Right atrium auricular region (tissue), 2 donors: Measurements from ENCODE around the gene NOP16. TPM values are rescaled to one million over a fixed set of nuclear protein-coding genes. Genes with fewer than 3 reads are reported as not detected.

ENCODE experiments used
- DNase-seq: peaks from one replicate; pipeline ENCODE4 v3.0.0-alpha.2; 2019; ENCODE audit warnings: low spot score
- H3K27ac ChIP-seq, 2 donors: fragments of 200-600 bp; sonication (generic); 1 replicate in 1 of 2; 2 replicates in 1 of 2; pipeline ENCODE4 v1.5.1; 2016 to 2019
- H3K27me3 ChIP-seq, 2 donors: fragments of 200-600 bp; sonication (generic); one replicate each; pipeline versions ENCODE4 v1.5.1 to v1.6.0; 2017 to 2019
- H3K36me3 ChIP-seq: fragments of 200-600 bp; sonication (generic); one replicate; pipeline ENCODE4 v1.5.1; 2016
- H3K4me1 ChIP-seq, 2 donors: fragments of 200-600 bp; sonication (generic); one replicate each; pipeline versions ENCODE4 v1.5.1 to v1.6.0; 2017 to 2019
- H3K4me3 ChIP-seq, 2 donors: fragments of 200-600 bp; sonication (generic); 1 replicate in 1 of 2; 2 replicates in 1 of 2; pipeline ENCODE4 v1.5.1; 2017 to 2019; ENCODE audit warnings: mild to moderate bottlenecking in 1 of 2, moderate library complexity in 1 of 2
- H3K9me3 ChIP-seq, 2 donors: fragments of 200-600 bp; sonication (generic); one replicate each; pipeline ENCODE4 v1.5.1; 2019
- total RNA-seq, 2 donors: library from RNA; depleted of rRNA; stranded (reverse); fragments of >200 nt; gene quantifications; one replicate each; pipeline ENCODE4 v1.1.0, GENCODE V29; 2016
- TF ChIP-seq, protein P1 (sequence below), 2 donors: fragments of 200-600 bp; sonication (generic); IDR thresholded peaks; one replicate each; pipeline ENCODE4 v1.5.1; 2019; ENCODE audit warnings: antibody characterized with exemption in 2 of 2

NOP16 gene
- total RNA-seq, 2 donors from 2014 or later: 11.8 to 16.0 TPM

GRCh38 chr5:176413709-176414191 is 25.4 kb upstream of the NOP16 start:
- no peaks in the 10 kb centered on the region for H3K9me3 ChIP-seq
- H3K4me1 ChIP-seq: peaks cover 0 to 52% of the 10 kb centered on the region in 2 donors
- TF ChIP-seq, protein P1, sequence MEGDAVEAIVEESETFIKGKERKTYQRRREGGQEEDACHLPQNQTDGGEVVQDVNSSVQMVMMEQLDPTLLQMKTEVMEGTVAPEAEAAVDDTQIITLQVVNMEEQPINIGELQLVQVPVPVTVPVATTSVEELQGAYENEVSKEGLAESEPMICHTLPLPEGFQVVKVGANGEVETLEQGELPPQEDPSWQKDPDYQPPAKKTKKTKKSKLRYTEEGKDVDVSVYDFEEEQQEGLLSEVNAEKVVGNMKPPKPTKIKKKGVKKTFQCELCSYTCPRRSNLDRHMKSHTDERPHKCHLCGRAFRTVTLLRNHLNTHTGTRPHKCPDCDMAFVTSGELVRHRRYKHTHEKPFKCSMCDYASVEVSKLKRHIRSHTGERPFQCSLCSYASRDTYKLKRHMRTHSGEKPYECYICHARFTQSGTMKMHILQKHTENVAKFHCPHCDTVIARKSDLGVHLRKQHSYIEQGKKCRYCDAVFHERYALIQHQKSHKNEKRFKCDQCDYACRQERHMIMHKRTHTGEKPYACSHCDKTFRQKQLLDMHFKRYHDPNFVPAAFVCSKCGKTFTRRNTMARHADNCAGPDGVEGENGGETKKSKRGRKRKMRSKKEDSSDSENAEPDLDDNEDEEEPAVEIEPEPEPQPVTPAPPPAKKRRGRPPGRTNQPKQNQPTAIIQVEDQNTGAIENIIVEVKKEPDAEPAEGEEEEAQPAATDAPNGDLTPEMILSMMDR (IDR thresholded peaks at IDR 0.05): no peak
- DNase-seq: no peak
- no peak overlapping the region for H3K4me3 ChIP-seq
- no peaks in the 10 kb centered on the region for H3K27me3 ChIP-seq
- H3K27ac ChIP-seq: peak overlapping the region; percentile 50 to 74
- peaks cover 15% of the 10 kb centered on the region for H3K36me3 ChIP-seq

GRCh38 chr5:176413255-176413565 is 24.8 kb upstream of the NOP16 start:
- TF ChIP-seq, protein P1 (IDR thresholded peaks at IDR 0.05): no peak
- Histone ChIP-seq H3K36me3 (peaks cover 15% of the 10 kb centered on the region), H3K27me3 (no peaks in the 10 kb centered on the region), H3K4me1 (peaks cover 0 to 57% of the 10 kb centered on the region in 2 donors), H3K4me3 (no peak overlapping the region), H3K9me3 (no peaks in the 10 kb centered on the region), H3K27ac (peak overlapping the region; percentile 50 to 74)
- peak; percentile 80 for DNase-seq

DNA sequence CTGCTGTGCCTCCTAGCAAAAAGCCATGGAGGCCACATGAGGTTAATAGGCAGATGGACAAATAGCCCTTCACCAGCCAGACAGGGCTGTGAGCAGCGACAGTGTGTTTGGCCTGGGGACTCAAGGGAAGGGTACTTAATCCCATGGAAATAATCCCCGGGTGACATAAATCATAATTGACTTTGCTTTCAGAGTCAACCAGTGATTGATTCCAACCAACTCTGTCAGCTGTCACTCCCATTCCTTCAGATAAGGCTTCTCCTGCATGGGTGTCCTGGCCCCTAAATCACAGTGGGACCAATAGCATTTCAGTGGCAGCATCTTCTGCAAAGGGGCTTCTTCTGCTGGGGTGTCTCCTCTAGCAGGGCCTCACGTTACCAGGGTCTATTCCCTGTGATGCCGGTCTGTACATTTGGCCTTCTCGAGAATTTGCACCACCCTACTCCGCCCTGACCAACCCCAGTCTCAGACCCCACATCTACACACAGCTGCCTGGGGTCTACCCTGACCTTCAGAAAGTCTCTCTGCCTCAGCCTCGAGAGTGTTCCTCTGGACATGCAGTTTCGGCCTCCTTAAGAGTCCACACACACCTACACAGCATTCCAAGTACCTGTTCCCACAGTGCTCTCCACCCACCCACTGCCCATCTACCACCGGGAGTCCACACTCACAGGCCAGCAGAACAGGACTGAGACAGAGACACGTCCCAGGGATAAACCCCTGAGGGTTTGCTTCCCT is 24.3 kb upstream of the NOP16 start:
- H3K36me3 ChIP-seq: peaks cover 17% of the 10 kb centered on the region
- peak overlapping the region; percentile 50 to 74 for H3K27ac ChIP-seq
- no peaks in the 10 kb centered on the region for H3K27me3 ChIP-seq
- no peaks in the 10 kb centered on the region for H3K9me3 ChIP-seq
- H3K4me3 ChIP-seq: no peak overlapping the region
- peaks cover 0 to 62% of the 10 kb centered on the region in 2 donors for H3K4me1 ChIP-seq
- TF ChIP-seq, protein P1 (IDR thresholded peaks at IDR 0.05): no peak
- no peak for DNase-seq

- Histone ChIP-seq H3K27ac (no peak overlapping the region), H3K4me1 (peaks cover 0 to 64% of the 10 kb centered on the region in 2 donors), H3K9me3 (no peaks in the 10 kb centered on the region), H3K4me3 (no peak overlapping the region), H3K27me3 (no peaks in the 10 kb centered on the region), H3K36me3 (peaks cover 34% of the 10 kb centered on the region)
- TF ChIP-seq, protein P1 (IDR thresholded peaks at IDR 0.05): no peak
- DNase-seq: no peak
Observed at GRCh38 chr5:176410486-176411180, 22.2 kb upstream of the NOP16 start.

DNA sequence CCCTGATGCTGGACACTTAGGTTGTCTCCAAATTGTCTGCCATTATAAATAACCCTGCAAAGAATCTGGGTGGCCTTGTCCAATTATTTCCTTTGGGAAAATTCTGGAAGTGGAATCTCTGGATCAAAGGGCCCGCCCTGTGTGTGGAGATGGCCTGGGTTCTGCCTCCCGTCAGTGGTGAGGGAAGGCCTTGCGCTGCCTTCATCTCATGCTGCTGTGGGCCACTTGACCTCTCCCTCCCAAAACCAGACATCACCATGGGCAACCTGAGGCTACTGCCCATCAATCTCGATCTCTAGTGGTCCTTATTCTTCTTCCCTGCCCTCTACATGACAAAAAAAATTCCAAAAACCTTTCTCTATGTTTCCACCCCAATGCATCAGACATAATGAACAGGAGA is 21.4 kb upstream of the NOP16 start:
- no peak overlapping the region for H3K27ac ChIP-seq
- TF ChIP-seq, protein P1 (IDR thresholded peaks at IDR 0.05): no peak
- H3K36me3 ChIP-seq: peaks cover 40% of the 10 kb centered on the region
- H3K4me1 ChIP-seq: peaks cover 0 to 55% of the 10 kb centered on the region in 2 donors
- H3K4me3 ChIP-seq: no peak overlapping the region
- H3K9me3 ChIP-seq: no peaks in the 10 kb centered on the region
- DNase-seq: no peak
- no peaks in the 10 kb centered on the region for H3K27me3 ChIP-seq
